KG1 (cell line): ENCODE measurements around the gene GRIA1.
"Not testable (repeated sequence)": the region's sequence is repeated elsewhere in the genome, so short reads cannot be mapped to it uniquely, and the experiment has no call there.

Source experiments
- DNase-seq: peaks from one replicate; lab custom pipeline; 2025; lab: John Stamatoyannopoulos, UW

Gene GRIA1

GRCh38 chr5:153849303-153850113 lies 359.0 kb downstream of the GRIA1 start:
- DNase-seq = not testable (repeated sequence)

- DNase-seq = no peak
These were observed 369.9 kb downstream of the GRIA1 start for GRCh38 chr5:153860195-153860886.

GRCh38 chr5:153862906-153863305 lies 372.4 kb downstream of the GRIA1 start:
- DNase-seq = not testable (repeated sequence)
